CD4-positive, alpha-beta T cell treated with Interleukin-12 subunit alpha and Interleukin-12 subunit beta, for 1 hour (primary cell): ENCODE data around the gene GRPEL2.

Experiments used
- DNase-seq: peaks from one replicate; pipeline ENCODE4 v3.0.0-alpha.2; 2020

GRPEL2 gene, protein sequence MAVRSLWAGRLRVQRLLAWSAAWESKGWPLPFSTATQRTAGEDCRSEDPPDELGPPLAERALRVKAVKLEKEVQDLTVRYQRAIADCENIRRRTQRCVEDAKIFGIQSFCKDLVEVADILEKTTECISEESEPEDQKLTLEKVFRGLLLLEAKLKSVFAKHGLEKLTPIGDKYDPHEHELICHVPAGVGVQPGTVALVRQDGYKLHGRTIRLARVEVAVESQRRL

DNA sequence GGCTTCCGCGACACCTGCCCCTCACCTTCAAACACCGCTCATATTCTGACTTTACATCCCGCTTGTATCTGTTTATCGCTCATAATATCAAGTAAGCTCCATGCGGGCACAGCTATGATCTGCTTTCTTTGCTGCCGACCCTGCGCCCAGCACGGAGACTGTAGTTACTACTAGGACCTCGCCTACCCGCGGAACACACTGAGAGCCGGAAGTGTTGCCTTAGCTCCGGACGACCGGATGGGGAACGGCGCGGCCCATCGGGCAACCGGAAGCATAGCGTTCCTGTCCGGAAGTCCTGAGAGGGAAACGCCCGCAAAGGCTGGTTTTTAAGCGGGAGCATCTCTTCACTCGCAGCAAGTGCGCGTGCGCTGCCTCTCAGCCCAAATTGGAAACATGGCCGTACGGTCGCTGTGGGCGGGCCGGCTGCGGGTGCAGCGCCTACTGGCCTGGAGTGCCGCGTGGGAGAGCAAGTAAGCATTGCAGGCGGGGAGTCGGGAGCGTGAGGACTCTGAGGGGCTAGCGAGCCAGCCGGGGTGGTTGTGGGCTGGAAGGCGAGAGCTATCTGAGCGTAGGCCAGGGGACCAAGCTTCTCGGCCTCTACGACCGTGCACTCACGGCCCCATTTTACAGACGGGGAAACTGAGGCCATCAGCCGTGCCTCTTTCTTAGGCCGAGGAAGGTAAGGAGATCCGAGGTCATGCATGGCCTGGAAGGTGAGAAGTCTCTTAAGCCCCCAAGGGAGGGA, at the start of gene GRPEL2:
Gene GRPEL2 (plus strand): TSS at position 353 of the 745 bp plus-strand sequence. CDS start 41 bp downstream, at position 394.
- DNase-seq: peak; percentile 91

DNA sequence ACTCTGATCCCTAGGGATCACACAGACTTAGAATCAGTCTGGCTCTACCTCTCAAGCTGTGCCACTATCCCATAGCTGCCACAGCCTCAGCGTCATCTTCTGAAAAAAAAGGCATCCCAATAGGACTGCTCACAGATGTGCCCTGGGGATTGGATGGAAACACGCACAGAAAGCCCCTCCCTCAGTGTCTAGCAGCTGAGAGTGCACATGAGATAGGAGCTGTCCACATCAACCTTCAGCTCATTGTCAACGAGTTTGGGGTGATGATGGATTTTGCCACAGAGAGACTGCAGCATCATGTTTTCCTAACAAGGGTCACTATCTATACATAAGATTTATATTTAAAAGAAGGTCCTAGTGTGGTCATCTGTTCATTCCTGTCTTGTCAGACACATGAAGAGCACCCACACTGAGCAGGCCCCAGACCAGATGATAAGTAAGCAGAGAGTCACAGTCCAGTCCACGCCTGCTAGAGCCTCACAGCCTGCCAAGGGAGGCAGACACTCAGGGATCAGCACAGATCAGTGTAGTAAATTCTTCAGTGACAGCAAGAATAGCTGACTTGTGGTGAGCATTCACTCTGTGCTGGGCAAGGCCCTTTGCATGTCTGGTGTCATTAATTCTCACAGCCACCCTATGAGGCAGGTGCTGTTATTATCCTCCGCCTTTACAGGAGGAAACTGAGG, 47.8 kb upstream of the GRPEL2 start:
- DNase-seq: no peak

DNA sequence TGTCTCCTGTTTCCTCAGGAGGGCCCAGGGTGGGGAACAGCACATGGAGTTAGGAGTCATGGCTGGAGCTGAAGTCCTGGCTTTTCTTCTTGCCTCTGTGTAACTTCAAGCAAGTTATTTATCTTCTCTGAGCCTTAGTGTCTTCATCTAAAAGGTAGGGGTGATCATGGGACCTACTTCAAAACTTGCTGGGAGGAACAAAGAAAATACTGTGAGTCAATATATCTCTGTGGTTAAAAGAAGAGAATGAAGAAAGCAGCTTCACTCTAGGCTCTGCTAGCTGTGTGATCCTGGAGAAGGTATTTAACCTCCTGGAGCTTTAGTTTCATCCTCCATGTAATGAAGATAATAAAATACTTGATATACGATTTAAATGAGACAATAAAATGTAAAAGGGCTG, 47.1 kb upstream of the GRPEL2 start:
- no peak for DNase-seq

DNA sequence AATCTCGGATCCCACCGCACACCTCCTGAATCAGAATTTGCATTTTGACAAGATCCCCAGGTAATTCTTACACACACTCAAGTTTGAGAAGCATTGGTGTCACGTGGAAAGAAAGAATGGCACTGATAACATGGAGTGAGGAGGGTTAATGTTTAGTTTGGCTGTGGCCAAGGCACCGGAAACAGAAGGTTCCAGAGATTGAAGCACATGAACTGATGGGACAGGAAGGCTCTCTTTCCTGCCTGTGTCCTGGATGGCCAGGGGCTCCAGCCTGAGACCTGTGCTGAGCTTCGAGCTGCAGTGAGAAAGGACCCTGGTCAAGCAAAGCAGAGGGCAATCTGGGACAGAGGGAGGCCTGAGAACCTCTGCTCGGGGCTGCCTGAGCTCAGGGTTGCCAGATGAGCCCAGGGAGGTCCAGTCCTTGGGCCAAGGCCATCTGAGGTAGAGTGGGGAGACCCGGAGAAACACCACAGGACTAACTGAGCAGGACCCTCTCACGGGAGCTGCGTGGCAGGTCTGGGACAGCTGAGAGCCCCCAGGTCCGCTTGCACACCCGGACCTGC, 46.4 kb upstream of the GRPEL2 start:
- DNase-seq: no peak

DNA sequence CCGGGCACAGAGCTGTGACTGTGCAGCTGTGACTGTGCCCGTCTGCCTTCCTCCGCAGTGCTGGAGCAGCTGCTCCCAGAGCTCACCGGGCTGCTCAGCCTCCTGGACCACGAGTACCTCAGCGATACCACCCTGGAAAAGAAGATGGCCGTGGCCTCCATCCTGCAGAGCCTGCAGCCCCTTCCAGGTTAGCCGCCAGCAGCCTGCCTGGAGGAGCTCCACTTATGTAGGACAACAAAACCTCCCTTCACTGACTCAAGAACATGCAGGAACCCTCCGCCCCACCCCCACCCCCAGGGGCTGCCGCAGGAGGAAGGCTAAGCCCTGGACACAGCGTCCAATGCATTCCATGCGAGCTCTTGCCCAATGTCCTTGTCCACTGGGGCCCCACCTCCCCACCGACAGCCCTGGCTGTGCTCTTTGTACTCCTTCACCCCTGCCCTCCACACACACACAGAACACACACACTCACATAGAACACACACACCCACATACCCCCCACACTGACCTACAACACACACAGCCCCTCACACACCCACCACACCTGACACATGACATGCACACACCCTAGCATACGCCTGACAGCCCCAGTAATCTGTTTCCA, 45.7 kb upstream of the GRPEL2 start:
- no peak for DNase-seq

DNA sequence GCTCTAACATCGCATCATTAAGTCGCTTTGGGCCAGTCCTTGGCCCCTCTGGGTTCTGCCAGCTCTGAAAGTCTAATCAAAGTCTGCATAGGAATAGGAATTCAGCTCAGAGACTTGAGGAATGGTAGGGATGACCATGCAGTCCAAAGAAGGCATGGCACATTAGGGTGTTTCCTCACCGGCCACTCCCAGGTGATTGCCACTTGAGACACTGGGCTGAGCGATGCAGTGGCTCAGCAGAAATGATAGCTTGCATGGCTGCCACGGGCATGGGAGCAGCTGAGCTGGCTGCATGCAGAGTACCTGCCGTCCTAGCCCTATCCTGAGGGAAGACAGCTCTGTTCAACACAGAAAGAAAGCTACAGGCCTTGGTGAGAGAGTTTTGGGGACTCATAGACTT, 44.9 kb upstream of the GRPEL2 start:
- no peak for DNase-seq

DNA sequence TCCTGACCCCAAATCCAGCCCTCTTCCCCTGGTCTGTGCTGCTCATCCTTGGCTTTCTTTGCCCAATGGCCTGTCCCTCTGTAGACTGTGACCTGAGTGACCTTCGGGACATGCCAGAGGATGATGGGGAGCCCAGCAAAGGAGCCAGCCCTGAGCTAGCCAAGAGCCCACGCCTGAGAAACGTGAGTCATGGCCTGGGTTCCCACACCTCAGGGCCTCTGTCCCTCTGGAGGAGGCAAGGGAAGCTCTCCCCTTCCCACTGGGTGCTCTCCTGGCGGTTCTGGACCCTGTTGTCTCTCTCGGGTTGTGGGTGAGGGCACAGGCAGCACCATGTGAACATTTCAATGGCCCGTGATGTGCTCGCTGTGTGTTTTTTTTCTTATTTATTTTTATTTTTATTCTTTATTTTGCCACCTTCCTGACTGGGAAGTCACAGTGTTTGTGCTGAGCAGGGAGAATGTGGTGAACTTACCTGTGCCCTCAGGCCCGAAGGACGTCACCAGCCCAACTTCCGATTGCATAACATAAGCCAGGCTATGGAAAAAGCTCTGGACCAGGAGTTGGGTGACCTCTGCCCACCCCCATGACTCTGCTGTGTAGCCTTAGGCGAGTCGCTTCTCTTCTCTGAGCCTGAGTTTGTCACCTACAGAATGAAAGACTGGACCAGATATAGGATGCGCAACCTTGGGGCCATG, 44.1 kb upstream of the GRPEL2 start:
- no peak for DNase-seq

DNA sequence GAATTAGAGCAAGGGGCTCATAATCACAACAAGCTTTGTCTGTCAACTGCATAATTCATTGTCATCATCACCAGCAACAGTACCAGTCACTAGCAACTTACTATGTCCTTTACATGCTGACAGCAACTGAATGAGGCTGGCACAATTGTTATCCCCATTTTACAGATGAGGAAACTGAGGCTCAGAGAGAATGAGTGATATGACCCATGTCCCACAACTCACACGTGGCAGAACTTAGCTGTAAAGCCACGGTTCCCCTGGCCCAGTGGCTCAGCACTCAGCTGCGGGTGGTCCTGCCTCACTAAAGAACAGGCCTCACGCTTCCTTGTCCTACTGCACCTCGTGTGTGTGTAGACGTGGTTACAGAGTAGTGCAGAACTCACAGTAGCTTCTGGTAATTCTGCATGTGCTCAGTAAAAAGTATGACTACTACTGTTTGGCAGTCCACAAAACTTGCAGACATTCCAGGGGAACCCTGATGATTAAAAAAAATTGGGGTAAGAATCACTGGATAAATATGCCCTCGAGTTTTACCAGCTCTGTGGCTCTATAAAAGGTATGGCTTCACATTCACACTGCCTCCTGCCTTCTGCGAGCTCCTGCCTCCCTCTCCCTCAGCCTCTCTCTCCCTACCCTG, 43.4 kb upstream of the GRPEL2 start:
- no peak for DNase-seq

DNA sequence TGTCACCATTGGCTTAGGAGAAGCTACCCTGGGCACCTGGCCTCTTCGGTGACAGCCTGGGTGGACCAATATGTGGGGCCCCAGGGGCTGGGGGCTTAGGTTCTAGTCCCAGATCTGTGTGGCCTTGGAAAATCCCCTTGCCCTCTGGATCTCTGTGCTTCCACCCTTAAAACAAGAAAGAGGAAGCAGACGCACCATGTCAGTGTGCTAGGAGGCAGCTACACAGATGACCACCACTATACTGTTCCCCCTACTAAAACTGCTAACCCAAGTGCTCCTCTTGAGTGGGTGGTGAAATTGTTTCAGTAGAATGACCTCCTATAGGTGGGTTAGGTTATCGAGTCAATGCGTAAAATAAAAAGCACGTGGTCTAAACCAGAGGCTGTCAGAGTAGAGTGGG, 42.7 kb upstream of the GRPEL2 start:
- DNase-seq: no peak

DNA sequence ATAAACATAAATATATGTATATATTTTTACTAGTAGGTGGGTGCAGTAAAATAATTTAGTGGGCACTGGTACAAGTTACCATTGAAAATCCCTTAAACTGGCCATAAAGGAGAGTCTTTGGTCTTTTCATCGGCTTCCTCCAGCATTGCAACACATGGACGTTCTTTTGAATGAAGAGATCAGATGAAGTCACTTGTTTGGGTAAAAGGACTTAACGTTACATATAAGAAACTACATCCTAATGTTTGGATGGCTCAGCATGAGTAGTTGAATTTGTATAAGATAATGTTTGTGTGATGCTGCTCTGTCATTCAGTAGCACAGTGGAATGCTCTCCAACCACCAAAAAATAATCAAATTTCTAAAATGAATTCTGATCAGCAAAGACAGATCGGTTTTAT, 42.1 kb upstream of the GRPEL2 start:
- no peak for DNase-seq

DNA sequence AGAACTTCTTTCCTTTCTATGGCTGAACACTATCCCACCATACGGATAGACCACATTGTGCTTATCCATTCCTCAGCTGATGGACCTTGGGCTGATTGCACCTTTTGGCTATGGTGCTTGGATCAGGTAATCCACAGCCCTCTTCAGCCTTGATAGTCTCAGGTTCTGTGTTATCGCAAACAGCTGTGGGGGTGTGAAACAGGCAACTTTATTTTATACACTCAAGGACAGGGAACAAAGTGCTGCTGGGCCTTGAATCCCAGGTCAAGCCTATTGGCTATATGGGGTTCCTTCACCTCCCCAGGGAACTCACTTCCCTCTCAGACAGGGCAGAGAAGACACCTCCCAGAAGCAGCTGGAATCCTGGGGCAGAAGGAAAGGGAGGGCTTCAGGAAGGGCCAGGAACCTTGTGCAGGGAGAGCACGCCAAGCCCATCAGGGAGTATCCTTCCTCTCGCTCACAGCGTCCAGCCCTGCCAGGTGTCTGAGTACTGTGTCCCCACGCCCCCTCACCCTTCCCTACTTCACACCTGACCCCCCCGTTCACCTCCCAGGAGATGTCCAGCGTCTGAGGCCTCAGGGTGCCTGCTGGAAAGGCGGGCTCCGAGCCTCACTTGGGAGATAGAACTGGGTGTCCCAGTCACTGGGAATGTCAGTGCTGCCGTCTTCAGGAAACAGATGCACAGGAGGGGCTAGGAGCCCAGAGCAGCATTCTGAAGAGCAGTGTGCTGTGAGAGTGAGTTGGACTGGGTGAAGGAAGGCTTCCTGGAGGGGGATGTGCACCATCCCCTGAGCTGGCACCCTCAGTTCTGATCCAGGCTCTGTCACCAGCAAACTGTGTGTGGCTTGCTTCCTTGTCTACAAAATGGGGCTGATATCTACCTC, 40.9 kb upstream of the GRPEL2 start:
- DNase-seq: no peak

DNA sequence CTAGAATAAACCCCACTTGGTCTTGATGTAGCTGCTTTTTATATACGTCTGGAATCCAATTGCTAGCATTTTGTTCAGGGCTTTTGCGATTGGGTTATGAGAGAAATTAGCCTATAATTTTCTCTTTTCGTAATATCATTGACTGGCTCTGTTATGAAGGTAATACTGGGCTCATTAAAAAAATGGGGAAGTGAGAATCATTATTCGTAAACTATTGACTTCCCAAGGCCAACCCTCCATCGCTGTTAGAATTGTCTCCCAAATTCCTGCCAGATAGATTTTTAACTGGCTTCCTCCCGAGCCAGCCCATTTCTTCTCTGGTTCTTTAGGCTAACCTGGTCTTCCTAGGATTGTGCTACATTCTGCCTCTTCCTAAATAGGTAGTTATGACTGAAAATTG, 35.9 kb upstream of the GRPEL2 start:
- DNase-seq: no peak

DNA sequence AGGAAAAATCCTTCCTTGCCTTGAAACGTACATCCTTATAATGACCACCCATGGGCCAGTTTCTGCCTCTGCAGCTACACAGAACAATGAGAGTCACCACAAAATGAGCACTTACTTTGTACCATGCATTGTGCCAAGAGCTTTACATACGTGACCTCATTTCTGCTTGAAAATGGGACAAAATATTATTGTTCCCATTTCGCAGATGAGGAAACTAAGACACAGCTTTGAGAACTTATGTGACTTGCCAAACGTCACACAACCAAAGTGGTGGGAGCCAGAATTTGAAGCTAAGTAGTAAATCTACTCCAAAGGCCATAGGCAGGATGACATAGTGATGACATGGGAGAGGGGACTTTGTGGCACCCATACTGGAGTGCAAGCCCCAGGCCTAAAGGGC, 34.8 kb upstream of the GRPEL2 start:
- no peak for DNase-seq

DNA sequence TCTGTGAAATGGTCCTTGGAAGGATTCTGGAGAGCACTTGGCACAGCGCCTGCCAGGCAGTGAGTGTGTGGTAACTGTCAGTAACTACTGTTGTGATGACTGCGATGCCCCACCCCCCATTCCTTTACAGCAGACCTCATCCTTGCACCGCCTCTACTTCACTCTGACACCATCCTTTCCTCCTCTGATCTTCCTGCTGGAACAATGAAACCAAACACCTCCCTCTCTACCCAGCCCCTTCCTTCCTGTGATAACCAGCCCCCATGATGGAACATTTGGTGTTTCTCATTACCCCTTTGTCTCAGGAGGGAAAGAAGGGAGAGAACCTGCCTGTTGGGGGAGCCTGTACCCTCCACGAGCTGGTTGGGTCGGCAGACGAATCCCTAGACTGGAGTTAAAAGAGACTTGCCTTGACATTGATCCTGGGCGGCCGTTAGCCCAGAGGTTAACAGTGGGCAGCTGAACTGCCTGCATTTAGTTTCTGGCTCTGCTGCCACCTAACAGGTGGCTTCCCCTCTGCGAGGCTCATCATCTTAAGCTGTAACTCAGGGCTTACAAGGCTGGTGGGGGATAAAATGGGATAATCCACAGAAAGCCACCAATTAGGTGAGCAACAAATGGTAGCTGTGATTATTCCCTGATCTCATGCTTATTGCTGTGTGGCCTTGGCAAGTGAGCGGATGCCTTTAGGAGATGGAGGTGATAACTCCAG, 34.2 kb upstream of the GRPEL2 start:
- no peak for DNase-seq

DNA sequence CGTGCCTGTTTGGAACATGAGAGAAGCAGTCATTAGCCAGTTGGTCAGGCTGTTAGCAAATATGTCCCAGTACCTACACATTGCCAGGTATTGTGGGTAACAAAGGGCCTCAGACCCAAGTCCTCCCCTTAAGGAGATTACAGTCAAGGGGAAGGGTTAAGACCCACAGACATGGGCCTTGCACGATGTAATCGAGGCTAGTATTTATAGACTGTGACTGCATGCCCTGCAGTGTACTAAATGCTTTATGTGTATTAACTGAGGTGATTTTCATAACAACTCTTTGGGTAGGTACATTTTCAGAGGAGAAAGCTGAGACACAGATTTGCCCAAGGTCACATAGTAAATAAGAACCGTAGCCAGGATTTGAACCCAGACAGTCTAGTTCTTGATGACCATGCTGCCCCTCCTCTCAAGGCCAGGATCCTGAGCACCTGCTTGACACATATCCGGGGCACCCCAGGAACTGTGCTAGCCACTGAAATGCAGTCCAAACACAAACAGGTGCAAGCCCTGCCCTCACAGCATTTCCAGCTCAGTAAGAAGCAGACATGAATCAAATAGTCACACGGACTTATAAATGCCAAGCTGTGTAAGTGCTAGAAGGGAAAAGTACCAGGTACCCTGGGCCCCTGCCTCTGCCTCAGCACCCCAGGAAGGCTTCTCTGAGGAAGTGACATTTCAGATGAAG, 32.0 kb upstream of the GRPEL2 start:
- DNase-seq: no peak

DNA sequence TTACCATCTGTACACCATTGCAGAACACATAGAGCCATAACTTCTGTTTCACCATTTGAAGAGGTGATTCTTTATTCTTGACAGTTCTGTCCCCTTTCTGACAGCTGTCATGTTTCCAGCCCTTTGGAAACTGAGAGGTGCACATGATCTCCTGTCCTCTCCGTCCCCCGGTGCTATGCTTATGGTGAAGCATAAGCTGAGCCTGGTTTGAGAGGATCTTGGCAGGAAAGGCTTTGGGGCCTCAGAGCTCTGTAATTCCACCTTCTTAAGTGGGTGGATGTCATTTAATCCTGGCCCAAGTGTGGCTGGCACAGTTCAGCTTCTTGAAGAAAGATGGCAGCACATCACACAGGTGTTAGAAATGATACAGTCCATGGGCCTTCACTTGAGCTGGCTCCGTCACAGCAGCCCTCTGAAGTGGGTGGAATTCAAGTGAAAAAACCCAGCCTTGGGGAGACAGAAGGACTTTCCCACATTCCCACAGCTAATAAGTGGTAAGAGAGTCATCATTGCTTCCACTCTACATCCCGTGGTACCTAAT, 30.7 kb upstream of the GRPEL2 start:
- DNase-seq: no peak

DNA sequence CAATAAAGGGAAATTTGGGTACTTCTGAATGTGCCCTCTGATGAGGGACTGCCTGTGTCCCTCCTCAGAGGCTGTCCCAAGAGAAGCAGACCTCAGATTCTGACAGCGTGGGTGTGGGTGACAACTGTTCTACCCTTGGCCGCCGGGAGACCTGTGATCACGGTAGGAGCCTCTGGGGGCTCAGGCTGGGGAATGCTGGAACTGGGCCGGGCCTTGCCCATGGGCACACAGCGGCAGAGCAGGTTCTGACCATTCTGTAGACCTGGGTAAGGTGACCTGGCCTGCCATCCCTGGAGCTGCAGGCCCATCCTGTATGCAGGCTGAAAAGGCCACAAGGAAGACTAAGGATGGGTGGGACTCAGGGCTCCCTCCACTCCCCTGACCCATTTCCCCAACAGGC, 29.5 kb upstream of the GRPEL2 start:
- DNase-seq: no peak

DNA sequence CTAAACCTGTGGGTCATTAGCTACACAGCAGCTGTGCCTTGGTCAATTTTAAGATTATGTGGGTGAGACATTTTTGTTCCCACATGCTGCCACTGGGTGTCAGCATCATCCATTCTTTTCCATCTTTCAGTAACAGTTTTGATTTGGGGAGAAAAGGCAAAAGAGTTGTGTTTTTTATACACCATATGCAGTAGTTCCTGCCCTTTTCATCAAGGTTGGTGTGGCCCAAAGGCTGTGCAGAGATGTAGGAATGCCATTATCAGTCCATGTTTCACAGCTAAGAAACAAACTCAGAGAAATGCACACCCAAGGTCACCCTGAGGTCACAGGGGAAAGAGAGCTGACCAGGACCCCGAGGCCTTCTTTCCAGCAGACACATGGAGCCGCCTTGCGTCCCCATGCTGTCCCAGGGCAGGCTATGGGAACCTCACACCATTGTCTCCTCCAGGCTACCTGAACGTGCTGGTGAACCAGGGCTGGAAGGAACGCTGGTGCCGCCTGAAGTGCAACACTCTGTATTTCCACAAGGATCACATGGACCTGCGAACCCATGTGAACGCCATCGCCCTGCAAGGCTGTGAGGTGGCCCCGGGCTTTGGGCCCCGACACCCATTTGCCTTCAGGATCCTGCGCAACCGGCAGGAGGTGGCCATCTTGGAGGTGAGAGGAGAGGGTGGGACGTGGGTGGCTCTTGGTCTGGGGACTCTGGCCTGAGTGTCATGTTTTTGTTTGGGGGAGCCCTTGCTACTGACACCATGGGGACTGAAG, 27.8 kb upstream of the GRPEL2 start:
- DNase-seq: peak; percentile 62

DNA sequence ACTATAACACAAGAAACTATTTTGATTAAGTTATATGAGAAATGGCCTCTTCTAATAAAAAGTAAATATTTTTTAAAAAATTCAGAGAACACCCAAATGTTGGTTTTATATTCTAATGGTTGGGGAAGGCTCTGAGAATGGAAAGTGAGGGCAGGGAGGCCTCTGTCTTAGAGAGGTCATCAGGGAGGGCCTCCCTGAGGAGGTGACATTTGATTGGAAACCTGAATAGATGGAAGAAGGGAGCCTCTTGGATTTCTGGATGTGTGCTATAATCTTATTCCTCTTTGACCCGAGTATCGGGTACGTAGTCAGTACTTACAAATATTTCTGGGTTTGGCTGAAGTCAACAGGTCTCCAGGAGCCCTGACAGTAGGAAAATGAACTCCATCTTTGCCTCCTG, 26.1 kb upstream of the GRPEL2 start:
- DNase-seq: no peak
